Right lobe of liver (tissue), 4 donors: ENCODE measurements around the gene CADPS.

Source experiments
- POLR2A ChIP-seq: fragments of 450-650 bp; IDR thresholded peaks from one replicate; pipeline ENCODE4 v1.6.1; 2017; ENCODE audit warnings: antibody characterized with exemption, mild to moderate bottlenecking
- TF ChIP-seq, protein P1 (sequence below), 4 donors: fragments of 200-600 bp in 3 of 4; fragments of 450-650 bp in 1 of 4; IDR thresholded peaks; one replicate each; pipeline versions ENCODE4 v1.5.1 to v1.8.0; 2016 to 2022; ENCODE audit warnings: antibody characterized with exemption in 4 of 4, mild to moderate bottlenecking in 2 of 4
- donor health status: DM: no; HTN: no; CAD: no.
- donor health status: DM: no; HTN: no; CAD: no.
- donor health status: DM: no; HTN: yes; CAD: no.

DNA sequence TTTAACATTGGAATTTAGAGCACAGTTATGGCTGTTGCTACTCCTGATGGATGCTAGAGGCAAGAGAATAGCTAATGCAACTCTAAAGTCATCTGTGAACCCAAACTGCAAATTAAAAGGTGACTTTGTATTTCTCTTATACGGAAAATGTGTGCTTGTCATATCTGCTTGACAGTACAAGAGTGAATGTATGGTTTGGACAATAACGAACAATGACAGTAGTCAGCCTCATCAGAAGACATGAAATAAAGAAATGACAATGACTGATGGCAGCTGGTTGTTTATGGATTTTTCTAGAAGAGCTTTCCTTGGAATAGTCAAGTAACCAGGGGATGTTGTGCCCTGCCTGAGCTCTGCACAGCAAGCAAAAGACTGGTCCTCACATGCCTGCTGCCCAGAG lies 333.0 kb downstream of the CADPS start:
- TF ChIP-seq, protein P1, sequence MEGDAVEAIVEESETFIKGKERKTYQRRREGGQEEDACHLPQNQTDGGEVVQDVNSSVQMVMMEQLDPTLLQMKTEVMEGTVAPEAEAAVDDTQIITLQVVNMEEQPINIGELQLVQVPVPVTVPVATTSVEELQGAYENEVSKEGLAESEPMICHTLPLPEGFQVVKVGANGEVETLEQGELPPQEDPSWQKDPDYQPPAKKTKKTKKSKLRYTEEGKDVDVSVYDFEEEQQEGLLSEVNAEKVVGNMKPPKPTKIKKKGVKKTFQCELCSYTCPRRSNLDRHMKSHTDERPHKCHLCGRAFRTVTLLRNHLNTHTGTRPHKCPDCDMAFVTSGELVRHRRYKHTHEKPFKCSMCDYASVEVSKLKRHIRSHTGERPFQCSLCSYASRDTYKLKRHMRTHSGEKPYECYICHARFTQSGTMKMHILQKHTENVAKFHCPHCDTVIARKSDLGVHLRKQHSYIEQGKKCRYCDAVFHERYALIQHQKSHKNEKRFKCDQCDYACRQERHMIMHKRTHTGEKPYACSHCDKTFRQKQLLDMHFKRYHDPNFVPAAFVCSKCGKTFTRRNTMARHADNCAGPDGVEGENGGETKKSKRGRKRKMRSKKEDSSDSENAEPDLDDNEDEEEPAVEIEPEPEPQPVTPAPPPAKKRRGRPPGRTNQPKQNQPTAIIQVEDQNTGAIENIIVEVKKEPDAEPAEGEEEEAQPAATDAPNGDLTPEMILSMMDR (IDR thresholded peaks at IDR 0.05), result no peak
- no peak for TF ChIP-seq POLR2A
